Stimulated activated CD4-positive, alpha-beta T cell treated with anti-CD3 and anti-CD28 coated beads, Interleukin-12 subunit alpha, Interleukin-12 subunit beta, amount 100 ng/mL, for 24 hours (primary cell): ENCODE measurements around the gene PSMC4.
A peak's percentile ranks its signal among the peaks of the same experiment; 100 is the strongest.

Source experiments
- DNase-seq, 2 experiments: peaks; one replicate each; pipeline ENCODE4 v3.0.0-alpha.2; 2020; ENCODE audit warnings: low read depth in 2 of 2

The PSMC4 gene

GRCh38 chr19:39970675-39971379, at the start of gene PSMC4:
TSS of gene PSMC4 (plus strand) at chr19:39971165. CDS start at chr19:39971203, 38 bp downstream.
- peak; percentile 95 to 96 for DNase-seq

- no peak for DNase-seq
Measured at GRCh38 chr19:39923862-39924261, 47.1 kb upstream of the PSMC4 start.

- DNase-seq: no peak
Measured at GRCh38 chr19:39924389-39924788, 46.6 kb upstream of the PSMC4 start.

- DNase-seq: no peak
Measured at GRCh38 chr19:39924952-39925351, 46.0 kb upstream of the PSMC4 start.

GRCh38 chr19:39926170-39926760, 44.7 kb upstream of the PSMC4 start:
- no peak for DNase-seq

- DNase-seq: no peak
Measured at GRCh38 chr19:39927076-39927475, 43.9 kb upstream of the PSMC4 start.

- no peak for DNase-seq
Measured at GRCh38 chr19:39927524-39928356, 43.2 kb upstream of the PSMC4 start.

- no peak for DNase-seq
Measured at GRCh38 chr19:39928357-39928725, 42.6 kb upstream of the PSMC4 start.

- no peak for DNase-seq
Measured at GRCh38 chr19:39929750-39930149, 41.2 kb upstream of the PSMC4 start.

- no peak for DNase-seq
Measured at GRCh38 chr19:39934584-39935363, 36.2 kb upstream of the PSMC4 start, which contains the start of gene FCGBP. TSS of gene FCGBP (minus strand) at chr19:39934634.

- DNase-seq: no peak
Measured at GRCh38 chr19:39935364-39935661, 35.7 kb upstream of the PSMC4 start.

GRCh38 chr19:39936020-39936419, 34.9 kb upstream of the PSMC4 start:
- DNase-seq: no peak

- DNase-seq: no peak
Measured at GRCh38 chr19:39936622-39937021, 34.3 kb upstream of the PSMC4 start.

GRCh38 chr19:39937094-39937720, 33.8 kb upstream of the PSMC4 start:
- DNase-seq: peak; percentile 20 to 21

- no peak for DNase-seq
Measured at GRCh38 chr19:39937787-39938186, 33.2 kb upstream of the PSMC4 start.

- no peak for DNase-seq
Measured at GRCh38 chr19:39939556-39939955, 31.4 kb upstream of the PSMC4 start.

GRCh38 chr19:39940221-39940833, 30.6 kb upstream of the PSMC4 start:
- no peak for DNase-seq

GRCh38 chr19:39941151-39941550, 29.8 kb upstream of the PSMC4 start:
- no peak for DNase-seq

GRCh38 chr19:39941615-39942365, 29.2 kb upstream of the PSMC4 start:
- peak in 1 of 2 experiments; percentile 24 for DNase-seq

- no peak for DNase-seq
Measured at GRCh38 chr19:39942366-39942730, 28.6 kb upstream of the PSMC4 start.
